GM23338 (cell line): ENCODE results near the gene FAM171A1. TPM values are rescaled to one million over a fixed set of nuclear protein-coding genes. Genes with fewer than 3 reads are reported as not detected.

ENCODE experiments used
- JUNB ChIP-seq: IDR thresholded peaks from one replicate; pipeline ENCODE4 v1.6.1; 2016; ENCODE audit warnings: antibody characterized with exemption; ENCODE audit not compliant: unreplicated experiment
- POLR2AphosphoS5 ChIP-seq: IDR thresholded peaks from 2 replicates; pipeline ENCODE4 v1.6.1; 2016; ENCODE audit warnings: antibody characterized with exemption, low read depth
- ZNF114 ChIP-seq: fragments of 250-450 bp; sonication (Bioruptor Pico); IDR thresholded peaks from 2 replicates; pipeline ENCODE4 v1.5.0; 2020; ENCODE audit warnings: mild to moderate bottlenecking, moderate library complexity
- polyA plus RNA-seq: library from polyadenylated mRNA; unstranded; fragments of >200 nt; fragmentation: Nextera tagmentation; extraction: Ambion mirVana; gene quantifications from 2 replicates; pipeline ENCODE4 v1.2.1, GENCODE V29; 2016
- total RNA-seq: library from RNA; depleted of rRNA; stranded (reverse); fragments of >200 nt; shearing (Covaris generic); gene quantifications from 2 replicates; pipeline ENCODE4 v1.2.3, GENCODE V29; 2014
- TF ChIP-seq, protein P1 (sequence below): fragments of 250-450 bp; sonication (Bioruptor Pico); IDR thresholded peaks from 2 replicates; pipeline ENCODE4 v1.5.0; 2020; ENCODE audit warnings: mild to moderate bottlenecking, moderate library complexity
- TF ChIP-seq, protein P2 (sequence below), 2 experiments: fragments of 200-600 bp in 1 of 2; sonication (generic) in 1 of 2; conservative IDR thresholded peaks; 2 replicates each; pipeline versions ENCODE4 v1.5.1 to v1.6.1; 2016 to 2017; ENCODE audit warnings: antibody characterized with exemption in 2 of 2, low read depth in 2 of 2, mild to moderate bottlenecking in 2 of 2, moderate library complexity in 1 of 2
- TF ChIP-seq, protein P3 (sequence below): IDR thresholded peaks from 2 replicates; pipeline ENCODE4 v1.6.1; 2016; ENCODE audit warnings: antibody characterized with exemption
- TF ChIP-seq, protein P4 (sequence below): IDR thresholded peaks from one replicate; pipeline ENCODE4 v1.6.1; 2018; ENCODE audit warnings: antibody characterized with exemption; ENCODE audit not compliant: unreplicated experiment

FAM171A1 gene
- total and polyA plus RNA-seq, 2 experiments from 2014 or later, result 11.3 to 32.2 TPM

DNA sequence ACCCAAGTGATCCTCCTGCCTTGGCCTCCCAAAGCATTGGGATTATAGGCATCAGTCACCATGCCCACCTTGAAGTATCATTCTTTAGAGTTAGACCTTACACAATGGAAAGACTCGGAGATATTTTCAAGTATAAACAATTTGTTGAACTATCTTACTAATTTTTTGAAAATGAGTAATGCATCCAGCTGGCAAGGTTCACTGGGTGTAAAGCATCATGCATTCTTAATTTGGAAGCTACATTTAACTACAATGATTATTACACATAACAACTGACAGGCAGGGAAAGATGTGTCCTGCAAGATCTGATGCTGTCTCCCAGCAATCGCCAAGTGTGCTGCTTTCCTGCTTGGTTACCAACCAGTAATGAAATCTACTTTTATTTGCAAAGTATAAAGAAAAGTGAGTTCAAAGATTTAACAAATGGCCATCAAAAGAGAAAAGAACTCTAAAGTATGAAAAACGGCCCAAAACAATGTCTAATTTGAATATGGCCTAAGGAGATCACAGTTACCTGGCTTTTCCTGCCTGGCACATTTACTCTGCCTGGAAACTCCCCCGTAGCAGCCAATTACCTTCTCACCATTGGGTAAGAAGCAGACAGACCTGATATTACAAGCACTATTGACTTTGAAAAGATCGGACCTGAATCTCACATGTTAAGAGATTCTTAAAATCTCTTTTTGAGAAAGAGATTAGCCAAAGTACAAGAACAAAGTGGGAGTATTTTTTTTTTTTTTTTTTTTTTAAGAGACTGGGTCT is 143.3 kb downstream of the FAM171A1 start (continued):
- TF ChIP-seq, protein P1, sequence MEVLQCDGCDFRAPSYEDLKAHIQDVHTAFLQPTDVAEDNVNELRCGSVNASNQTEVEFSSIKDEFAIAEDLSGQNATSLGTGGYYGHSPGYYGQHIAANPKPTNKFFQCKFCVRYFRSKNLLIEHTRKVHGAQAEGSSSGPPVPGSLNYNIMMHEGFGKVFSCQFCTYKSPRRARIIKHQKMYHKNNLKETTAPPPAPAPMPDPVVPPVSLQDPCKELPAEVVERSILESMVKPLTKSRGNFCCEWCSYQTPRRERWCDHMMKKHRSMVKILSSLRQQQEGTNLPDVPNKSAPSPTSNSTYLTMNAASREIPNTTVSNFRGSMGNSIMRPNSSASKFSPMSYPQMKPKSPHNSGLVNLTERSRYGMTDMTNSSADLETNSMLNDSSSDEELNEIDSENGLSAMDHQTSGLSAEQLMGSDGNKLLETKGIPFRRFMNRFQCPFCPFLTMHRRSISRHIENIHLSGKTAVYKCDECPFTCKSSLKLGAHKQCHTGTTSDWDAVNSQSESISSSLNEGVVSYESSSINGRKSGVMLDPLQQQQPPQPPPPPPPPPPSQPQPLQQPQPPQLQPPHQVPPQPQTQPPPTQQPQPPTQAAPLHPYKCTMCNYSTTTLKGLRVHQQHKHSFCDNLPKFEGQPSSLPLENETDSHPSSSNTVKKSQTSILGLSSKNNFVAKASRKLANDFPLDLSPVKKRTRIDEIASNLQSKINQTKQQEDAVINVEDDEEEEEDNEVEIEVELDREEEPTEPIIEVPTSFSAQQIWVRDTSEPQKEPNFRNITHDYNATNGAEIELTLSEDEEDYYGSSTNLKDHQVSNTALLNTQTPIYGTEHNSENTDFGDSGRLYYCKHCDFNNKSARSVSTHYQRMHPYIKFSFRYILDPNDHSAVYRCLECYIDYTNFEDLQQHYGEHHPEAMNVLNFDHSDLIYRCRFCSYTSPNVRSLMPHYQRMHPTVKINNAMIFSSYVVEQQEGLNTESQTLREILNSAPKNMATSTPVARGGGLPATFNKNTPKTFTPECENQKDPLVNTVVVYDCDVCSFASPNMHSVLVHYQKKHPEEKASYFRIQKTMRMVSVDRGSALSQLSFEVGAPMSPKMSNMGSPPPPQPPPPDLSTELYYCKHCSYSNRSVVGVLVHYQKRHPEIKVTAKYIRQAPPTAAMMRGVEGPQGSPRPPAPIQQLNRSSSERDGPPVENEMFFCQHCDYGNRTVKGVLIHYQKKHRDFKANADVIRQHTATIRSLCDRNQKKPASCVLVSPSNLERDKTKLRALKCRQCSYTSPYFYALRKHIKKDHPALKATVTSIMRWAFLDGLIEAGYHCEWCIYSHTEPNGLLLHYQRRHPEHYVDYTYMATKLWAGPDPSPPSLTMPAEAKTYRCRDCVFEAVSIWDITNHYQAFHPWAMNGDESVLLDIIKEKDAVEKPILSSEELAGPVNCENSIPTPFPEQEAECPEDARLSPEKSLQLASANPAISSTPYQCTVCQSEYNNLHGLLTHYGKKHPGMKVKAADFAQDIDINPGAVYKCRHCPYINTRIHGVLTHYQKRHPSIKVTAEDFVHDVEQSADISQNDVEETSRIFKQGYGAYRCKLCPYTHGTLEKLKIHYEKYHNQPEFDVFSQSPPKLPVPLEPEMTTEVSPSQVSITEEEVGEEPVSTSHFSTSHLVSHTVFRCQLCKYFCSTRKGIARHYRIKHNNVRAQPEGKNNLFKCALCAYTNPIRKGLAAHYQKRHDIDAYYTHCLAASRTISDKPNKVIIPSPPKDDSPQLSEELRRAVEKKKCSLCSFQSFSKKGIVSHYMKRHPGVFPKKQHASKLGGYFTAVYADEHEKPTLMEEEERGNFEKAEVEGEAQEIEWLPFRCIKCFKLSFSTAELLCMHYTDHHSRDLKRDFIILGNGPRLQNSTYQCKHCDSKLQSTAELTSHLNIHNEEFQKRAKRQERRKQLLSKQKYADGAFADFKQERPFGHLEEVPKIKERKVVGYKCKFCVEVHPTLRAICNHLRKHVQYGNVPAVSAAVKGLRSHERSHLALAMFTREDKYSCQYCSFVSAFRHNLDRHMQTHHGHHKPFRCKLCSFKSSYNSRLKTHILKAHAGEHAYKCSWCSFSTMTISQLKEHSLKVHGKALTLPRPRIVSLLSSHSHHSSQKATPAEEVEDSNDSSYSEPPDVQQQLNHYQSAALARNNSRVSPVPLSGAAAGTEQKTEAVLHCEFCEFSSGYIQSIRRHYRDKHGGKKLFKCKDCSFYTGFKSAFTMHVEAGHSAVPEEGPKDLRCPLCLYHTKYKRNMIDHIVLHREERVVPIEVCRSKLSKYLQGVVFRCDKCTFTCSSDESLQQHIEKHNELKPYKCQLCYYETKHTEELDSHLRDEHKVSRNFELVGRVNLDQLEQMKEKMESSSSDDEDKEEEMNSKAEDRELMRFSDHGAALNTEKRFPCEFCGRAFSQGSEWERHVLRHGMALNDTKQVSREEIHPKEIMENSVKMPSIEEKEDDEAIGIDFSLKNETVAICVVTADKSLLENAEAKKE (CRISPR knock-in tag), result no peak
- TF ChIP-seq, protein P2, sequence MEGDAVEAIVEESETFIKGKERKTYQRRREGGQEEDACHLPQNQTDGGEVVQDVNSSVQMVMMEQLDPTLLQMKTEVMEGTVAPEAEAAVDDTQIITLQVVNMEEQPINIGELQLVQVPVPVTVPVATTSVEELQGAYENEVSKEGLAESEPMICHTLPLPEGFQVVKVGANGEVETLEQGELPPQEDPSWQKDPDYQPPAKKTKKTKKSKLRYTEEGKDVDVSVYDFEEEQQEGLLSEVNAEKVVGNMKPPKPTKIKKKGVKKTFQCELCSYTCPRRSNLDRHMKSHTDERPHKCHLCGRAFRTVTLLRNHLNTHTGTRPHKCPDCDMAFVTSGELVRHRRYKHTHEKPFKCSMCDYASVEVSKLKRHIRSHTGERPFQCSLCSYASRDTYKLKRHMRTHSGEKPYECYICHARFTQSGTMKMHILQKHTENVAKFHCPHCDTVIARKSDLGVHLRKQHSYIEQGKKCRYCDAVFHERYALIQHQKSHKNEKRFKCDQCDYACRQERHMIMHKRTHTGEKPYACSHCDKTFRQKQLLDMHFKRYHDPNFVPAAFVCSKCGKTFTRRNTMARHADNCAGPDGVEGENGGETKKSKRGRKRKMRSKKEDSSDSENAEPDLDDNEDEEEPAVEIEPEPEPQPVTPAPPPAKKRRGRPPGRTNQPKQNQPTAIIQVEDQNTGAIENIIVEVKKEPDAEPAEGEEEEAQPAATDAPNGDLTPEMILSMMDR (conservative IDR thresholded peaks at IDR 0.05; ENCODE audit: low read depth in 2 of 2), result no peak
- TF ChIP-seq, protein P3, sequence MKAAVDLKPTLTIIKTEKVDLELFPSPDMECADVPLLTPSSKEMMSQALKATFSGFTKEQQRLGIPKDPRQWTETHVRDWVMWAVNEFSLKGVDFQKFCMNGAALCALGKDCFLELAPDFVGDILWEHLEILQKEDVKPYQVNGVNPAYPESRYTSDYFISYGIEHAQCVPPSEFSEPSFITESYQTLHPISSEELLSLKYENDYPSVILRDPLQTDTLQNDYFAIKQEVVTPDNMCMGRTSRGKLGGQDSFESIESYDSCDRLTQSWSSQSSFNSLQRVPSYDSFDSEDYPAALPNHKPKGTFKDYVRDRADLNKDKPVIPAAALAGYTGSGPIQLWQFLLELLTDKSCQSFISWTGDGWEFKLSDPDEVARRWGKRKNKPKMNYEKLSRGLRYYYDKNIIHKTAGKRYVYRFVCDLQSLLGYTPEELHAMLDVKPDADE, result no peak
- TF ChIP-seq ZNF114 (CRISPR knock-in tag) (no peak), POLR2AphosphoS5 (no peak), JUNB (no peak)
- TF ChIP-seq, protein P4, sequence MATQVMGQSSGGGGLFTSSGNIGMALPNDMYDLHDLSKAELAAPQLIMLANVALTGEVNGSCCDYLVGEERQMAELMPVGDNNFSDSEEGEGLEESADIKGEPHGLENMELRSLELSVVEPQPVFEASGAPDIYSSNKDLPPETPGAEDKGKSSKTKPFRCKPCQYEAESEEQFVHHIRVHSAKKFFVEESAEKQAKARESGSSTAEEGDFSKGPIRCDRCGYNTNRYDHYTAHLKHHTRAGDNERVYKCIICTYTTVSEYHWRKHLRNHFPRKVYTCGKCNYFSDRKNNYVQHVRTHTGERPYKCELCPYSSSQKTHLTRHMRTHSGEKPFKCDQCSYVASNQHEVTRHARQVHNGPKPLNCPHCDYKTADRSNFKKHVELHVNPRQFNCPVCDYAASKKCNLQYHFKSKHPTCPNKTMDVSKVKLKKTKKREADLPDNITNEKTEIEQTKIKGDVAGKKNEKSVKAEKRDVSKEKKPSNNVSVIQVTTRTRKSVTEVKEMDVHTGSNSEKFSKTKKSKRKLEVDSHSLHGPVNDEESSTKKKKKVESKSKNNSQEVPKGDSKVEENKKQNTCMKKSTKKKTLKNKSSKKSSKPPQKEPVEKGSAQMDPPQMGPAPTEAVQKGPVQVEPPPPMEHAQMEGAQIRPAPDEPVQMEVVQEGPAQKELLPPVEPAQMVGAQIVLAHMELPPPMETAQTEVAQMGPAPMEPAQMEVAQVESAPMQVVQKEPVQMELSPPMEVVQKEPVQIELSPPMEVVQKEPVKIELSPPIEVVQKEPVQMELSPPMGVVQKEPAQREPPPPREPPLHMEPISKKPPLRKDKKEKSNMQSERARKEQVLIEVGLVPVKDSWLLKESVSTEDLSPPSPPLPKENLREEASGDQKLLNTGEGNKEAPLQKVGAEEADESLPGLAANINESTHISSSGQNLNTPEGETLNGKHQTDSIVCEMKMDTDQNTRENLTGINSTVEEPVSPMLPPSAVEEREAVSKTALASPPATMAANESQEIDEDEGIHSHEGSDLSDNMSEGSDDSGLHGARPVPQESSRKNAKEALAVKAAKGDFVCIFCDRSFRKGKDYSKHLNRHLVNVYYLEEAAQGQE, result no peak
